ENCODE data around the gene TGFB1I1. TPM values are rescaled to one million over a fixed set of nuclear protein-coding genes. Genes with fewer than 3 reads are reported as not detected.

The TGFB1I1 gene
- total RNA-seq, 1 donor from 2014 or later = 2.6 TPM

DNA sequence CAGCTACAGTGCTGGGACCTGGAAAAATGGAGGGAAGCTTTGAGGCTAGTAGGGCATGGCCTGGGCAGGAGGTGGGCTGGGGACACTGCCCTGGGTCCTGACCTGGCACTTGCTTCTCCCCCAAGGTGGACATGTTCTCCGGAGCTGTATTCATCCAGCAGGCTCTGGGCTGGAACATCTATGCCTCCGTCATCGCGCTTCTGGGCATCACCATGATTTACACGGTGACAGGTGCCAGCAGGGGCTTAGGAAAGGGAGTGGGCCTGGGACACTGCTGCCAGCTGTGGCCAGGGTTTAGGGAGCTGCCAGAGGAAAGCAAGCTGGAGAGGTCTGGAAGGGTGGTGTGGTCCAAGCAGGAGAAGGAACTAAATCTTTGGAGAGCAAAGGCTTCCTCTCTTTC is 14.1 kb downstream of the TGFB1I1 start:
- peaks cover 9% of the 10 kb centered on the region for H3K27me3 Mint-ChIP-seq
- ATAC-seq (ENCODE audit: low read depth) (no peak), DNase-seq (no peak)
- CTCF ChIA-PET = no interaction called here
- no peaks in the 10 kb centered on the region for H3K9me3 Mint-ChIP-seq
- no peak overlapping the region for H3K27ac Mint-ChIP-seq
- TF ChIP-seq, protein P1, sequence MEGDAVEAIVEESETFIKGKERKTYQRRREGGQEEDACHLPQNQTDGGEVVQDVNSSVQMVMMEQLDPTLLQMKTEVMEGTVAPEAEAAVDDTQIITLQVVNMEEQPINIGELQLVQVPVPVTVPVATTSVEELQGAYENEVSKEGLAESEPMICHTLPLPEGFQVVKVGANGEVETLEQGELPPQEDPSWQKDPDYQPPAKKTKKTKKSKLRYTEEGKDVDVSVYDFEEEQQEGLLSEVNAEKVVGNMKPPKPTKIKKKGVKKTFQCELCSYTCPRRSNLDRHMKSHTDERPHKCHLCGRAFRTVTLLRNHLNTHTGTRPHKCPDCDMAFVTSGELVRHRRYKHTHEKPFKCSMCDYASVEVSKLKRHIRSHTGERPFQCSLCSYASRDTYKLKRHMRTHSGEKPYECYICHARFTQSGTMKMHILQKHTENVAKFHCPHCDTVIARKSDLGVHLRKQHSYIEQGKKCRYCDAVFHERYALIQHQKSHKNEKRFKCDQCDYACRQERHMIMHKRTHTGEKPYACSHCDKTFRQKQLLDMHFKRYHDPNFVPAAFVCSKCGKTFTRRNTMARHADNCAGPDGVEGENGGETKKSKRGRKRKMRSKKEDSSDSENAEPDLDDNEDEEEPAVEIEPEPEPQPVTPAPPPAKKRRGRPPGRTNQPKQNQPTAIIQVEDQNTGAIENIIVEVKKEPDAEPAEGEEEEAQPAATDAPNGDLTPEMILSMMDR (IDR thresholded peaks at IDR 0.05) = no peak
- peaks cover 9% of the 10 kb centered on the region for H3K36me3 Mint-ChIP-seq (ENCODE audit: low read depth)
- no peak overlapping the region for H3K4me3 Mint-ChIP-seq
- H3K4me1 Mint-ChIP-seq = peaks cover 9% of the 10 kb centered on the region
- intact Hi-C loops (cut with micrococcal nuclease) = loop anchor here (2.0 kb wide), 1 partner anchor 13 kb away; the partner anchor contains the start of gene TGFB1I1
- POLR2A ChIA-PET = no interaction called here

DNA sequence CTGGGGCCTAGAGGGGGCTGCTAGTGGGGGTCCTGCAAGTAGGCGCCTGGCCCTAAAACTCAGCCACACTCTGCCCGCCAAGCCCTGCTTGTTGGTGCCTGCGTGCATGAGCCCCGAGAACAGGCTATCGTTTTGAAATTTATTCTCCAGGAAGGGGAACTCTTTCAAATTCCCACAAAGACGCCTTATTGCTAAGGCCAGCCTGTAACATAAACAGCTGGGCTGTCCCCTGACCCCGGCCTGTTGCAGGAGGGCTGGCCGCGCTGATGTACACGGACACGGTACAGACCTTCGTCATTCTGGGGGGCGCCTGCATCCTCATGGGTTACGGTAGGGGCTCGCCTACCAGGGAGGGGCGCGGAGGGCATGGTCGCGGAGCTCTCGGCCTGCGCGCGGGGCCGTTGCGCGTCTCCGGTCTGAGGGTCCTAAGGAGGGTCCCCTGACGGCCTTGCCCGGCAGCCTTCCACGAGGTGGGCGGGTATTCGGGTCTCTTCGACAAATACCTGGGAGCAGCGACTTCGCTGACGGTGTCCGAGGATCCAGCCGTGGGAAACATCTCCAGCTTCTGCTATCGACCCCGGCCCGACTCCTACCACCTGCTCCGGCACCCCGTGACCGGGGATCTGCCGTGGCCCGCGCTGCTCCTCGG is 15.2 kb downstream of the TGFB1I1 start:
- Mint-ChIP-seq H3K27ac (no peak overlapping the region), H3K36me3 (ENCODE audit: low read depth) (peaks cover 16% of the 10 kb centered on the region), H3K27me3 (peaks cover 7% of the 10 kb centered on the region), H3K4me1 (peaks cover 9% of the 10 kb centered on the region), H3K4me3 (peak overlapping the region; percentile 86), H3K9me3 (no peaks in the 10 kb centered on the region)
- TF ChIP-seq, protein P1 (IDR thresholded peaks at IDR 0.05) = no peak
- DNase-seq (no peak), ATAC-seq (ENCODE audit: low read depth) (no peak)
- ChIA-PET CTCF (no interaction called here), POLR2A (interaction anchor here (1.0 to 2.3 kb wide), 5 partner anchors 10 to 29 kb away, joined by 3 to 8 read pairs (median 5); partner anchors contain the start of genes ARMC5 and RUSF1)
- intact Hi-C loops (cut with micrococcal nuclease) = loop anchor here (1.0 to 2.0 kb wide), 3 partner anchors 10 to 28 kb away; partner anchors contain the start of genes ARMC5 and TGFB1I1

DNA sequence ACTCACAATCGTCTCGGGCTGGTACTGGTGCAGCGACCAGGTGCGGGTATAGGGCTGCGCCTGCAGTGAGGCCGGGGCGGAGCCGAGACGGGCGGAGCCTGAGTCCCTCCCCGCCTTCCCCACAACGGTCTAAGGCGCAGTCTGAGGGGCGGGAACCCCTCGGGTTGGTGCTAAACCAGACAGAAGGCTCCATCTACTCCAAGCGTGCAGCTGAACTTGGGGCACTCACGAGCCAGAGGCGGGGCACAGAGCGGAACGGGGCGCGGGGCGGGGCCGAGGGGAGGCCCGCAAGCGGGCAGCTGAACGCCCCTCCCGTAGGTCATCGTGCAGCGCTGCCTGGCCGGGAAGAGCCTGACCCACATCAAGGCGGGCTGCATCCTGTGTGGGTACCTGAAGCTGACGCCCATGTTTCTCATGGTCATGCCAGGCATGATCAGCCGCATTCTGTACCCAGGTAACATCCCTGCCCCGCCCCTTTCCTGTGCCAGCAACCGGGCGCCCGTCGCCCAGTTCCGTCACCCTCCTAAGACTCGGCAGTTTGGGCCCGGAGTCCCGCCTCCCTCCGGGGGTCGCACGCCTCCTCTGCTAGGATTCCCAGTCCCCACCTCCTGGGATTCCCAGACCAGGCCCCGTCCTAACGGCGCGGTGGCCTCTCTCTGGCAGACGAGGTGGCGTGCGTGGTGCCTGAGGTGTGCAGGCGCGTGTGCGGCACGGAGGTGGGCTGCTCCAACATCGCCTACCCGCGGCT is 15.9 kb downstream of the TGFB1I1 start:
- intact Hi-C loops (cut with micrococcal nuclease) = loop anchor here (1.0 to 2.0 kb wide), 3 partner anchors 11 to 29 kb away; partner anchors contain the start of genes ARMC5 and TGFB1I1

DNA sequence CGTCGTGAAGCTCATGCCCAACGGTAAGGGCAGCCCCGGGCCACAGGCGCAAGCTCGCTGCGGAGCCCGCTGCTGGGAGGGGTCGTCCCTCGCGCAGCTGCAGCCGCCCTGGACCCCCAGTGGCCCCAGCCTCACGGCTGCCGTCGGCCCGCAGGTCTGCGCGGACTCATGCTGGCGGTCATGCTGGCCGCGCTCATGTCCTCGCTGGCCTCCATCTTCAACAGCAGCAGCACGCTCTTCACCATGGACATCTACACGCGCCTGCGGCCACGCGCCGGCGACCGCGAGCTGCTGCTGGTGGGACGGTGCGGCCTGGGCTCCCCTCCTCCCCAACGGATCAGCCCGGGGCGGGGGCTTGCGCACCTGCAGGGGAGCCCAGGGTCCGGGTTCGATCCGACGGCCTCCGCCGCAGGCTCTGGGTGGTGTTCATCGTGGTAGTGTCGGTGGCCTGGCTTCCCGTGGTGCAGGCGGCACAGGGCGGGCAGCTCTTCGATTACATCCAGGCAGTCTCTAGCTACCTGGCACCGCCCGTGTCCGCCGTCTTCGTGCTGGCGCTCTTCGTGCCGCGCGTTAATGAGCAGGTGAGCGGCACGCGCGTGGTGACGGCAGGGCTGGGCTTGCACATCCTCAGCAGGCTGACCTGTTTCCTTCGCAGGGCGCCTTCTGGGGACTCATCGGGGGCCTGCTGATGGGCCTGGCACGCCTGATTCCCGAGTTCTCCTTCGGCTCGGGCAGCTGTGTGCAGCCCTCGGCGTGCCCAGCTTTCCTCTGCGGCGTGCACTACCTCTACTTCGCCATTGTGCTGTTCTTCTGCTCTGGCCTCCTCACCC is 16.7 kb downstream of the TGFB1I1 start:
- DNase-seq (no peak), ATAC-seq (ENCODE audit: low read depth) (no peak)
- ChIA-PET POLR2A (interaction anchor here (0.6 to 2.3 kb wide), 6 partner anchors 15 to 224 kb away, joined by 3 to 8 read pairs (median 4); partner anchors contain the start of gene RUSF1), CTCF (interaction anchor here (0.9 kb wide), 1 partner anchor 29 kb away, joined by 3 read pairs; no protein-coding TSS in a partner anchor)
- H3K27ac Mint-ChIP-seq = no peak overlapping the region
- H3K27me3 Mint-ChIP-seq = peaks cover 7% of the 10 kb centered on the region
- no peaks in the 10 kb centered on the region for H3K9me3 Mint-ChIP-seq
- peak overlapping the region; percentile 38 for H3K4me3 Mint-ChIP-seq
- TF ChIP-seq, protein P1 (IDR thresholded peaks at IDR 0.05) = no peak
- H3K36me3 Mint-ChIP-seq (ENCODE audit: low read depth) = peaks cover 31% of the 10 kb centered on the region
- H3K4me1 Mint-ChIP-seq = peaks cover 9% of the 10 kb centered on the region
- intact Hi-C loops (cut with micrococcal nuclease) = no loop called here

More for the DNA sequence above, 15.9 kb downstream of the TGFB1I1 start:
- Mint-ChIP-seq H3K27me3 (peaks cover 7% of the 10 kb centered on the region), H3K36me3 (ENCODE audit: low read depth) (peaks cover 23% of the 10 kb centered on the region), H3K9me3 (no peaks in the 10 kb centered on the region), H3K4me1 (peaks cover 9% of the 10 kb centered on the region), H3K27ac (no peak overlapping the region), H3K4me3 (peak overlapping the region; percentile 86)
- peak; percentile 59 for DNase-seq
- POLR2A ChIA-PET = interaction anchor here (0.6 to 2.3 kb wide), 7 partner anchors 11 to 225 kb away, joined by 3 to 8 read pairs (median 4); partner anchors contain the start of genes ARMC5 and RUSF1
- TF ChIP-seq, protein P1 (IDR thresholded peaks at IDR 0.05) = no peak
- CTCF ChIA-PET = no interaction called here
- peak; percentile 95 for ATAC-seq (ENCODE audit: low read depth)

Measured in activated B cell treated with CpG ODN at 0.5 μM for 24 hours (primary cell).